GM21786 (cell line): ENCODE results near the gene LRRN2.
"Not testable (repeated sequence)": the region's sequence is repeated elsewhere in the genome, so short reads cannot be mapped to it uniquely, and the experiment has no call there.

Experiments
- ATAC-seq: cut with Tn5 transposase; IDR thresholded peaks from one replicate; pipeline ENCODE4 v1.9.1; 2021; ENCODE audit not compliant: unreplicated experiment

Gene LRRN2

DNA sequence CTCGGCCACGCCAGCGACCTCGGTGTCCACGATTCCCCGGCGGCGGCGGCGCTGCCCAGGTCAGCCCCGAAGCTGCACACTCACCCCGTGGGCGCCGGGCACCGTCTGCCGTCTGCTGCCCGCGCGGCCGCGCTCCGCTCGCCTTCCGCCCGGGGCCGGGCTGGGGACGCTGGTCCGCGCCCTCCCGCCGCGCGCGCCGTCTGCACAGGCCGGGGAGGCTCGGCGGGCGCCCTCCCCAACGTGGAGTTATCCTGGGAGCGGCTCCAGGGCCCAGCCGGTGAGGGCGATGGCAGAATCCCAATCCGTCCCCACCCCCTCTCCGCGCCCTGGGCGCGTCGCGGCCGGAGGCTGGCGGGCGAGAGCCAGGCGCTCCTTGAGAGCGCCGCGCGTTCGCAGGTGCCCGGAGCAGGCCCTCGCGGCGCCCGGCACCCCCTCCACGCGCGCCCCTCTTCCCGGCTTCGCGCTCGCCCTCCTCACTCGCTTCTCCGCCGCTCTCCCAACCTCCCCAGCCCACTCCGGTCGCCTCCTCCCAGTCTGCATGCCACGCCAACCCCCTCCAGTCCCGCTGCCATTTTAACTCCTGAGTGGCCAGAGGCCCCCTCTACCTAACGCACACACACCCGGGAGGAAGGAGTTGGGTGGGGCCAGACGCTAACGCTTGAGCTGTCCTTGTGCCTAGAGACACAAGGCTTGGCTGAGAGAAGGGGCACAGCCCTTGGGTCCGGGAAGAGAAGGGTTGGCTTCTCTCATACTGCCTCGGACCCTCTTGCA lies at the start of gene LRRN2:
Gene LRRN2, minus strand, starts transcription at position 503 of the 771 bp plus-strand sequence. CDS start 65,746 bp downstream, outside the sequence.
- ATAC-seq: no peak

DNA sequence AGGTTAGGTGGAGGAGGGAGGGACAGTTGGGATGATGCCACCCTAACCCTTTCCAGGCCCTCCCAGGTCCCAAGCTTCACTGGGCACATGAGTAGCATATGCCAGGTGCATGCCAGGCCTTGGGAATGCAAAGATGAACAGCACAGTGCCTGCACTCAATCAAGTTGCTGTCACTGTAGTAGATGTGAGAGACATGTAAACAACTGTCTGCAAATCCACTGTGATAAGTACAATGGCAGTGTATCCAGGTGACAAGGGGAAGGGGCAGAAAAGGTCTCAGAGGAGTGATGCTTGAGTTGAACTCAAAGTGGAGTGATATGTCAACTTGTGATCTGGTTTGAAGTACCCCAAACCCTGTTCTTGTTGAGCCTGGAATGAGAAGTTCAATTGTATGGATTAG lies 49.5 kb upstream of the LRRN2 start:
- no peak for ATAC-seq

DNA sequence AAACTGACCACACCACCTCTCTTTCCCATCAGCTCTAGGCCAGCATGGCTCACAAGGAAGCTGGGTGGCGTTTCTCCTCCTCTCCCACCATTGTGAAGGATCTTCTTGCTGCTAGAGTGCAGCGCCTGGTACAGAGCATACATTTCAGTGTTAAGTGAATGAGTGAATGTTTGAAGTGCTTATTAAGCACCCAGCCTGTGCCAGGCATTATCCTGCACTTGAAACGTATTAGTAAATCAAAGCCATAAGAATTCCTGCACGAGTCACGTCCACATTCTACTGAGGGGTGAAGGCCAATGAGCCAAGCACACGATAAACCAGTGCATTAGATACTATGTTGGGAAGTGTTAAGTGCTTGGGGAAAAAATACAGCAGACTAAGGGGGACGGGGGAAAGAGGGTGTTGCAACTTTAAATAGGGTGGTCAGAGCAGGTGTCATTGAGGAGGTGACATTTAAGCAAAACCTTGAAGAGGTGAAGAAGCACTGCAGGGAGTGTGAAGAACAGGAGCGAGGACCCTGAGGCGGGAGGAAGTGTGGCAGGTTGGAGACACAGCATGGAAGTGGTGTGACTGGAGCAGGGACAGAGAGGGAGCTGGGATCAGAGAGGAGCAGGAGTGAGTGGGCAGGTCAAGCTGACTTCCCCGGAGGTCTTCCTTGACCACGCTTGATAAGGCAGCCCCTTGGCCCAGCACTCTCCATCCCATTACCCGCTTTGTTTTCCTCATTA lies 48.5 kb upstream of the LRRN2 start:
- no peak for ATAC-seq

DNA sequence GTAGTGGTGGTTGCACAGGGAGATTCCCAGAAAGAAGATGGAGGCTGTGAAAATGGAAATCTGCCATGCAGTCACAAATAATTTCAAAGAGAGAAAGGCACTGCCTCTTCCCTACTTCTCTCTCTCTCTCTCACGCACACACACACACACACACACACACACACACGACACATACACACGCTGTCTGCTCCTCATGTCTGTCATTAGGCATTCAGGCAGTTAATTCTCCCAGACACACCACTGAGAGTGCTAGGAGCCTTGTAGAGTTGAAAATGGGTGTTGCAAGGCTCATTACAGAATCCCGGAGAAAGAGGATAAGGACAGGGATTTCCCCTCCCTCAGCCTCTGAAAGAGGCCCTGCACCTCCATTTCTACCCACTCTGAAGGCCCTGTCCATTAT lies 47.8 kb upstream of the LRRN2 start:
- ATAC-seq: no peak

DNA sequence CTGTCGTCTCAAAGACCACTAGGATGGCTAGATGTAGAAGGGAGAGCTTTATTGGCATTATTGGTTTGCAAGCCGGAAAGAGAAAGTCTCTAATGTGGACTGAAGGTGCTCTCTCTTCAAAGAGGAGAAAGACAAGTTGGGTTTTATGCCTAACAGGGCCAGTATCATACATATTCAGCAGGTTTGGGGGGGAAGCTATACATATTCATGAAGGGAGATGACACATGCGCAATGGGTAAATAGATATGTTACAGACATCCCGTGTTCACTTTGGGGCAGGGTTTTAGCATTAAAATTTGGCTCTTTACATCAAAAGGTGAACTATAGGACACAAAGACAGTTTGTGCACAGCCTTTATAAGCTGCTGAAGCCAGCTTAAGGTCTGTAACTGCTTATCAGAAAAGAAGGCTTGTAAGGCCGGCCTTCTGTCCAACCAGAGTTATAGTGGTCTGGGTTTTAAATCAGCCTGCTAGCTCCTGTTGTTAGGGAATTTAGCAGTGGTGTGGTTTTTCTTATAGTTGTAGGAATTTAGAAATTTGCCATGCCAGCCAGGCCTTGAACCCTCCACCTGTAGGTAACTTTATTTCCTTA lies 46.5 kb upstream of the LRRN2 start:
- ATAC-seq: no peak

DNA sequence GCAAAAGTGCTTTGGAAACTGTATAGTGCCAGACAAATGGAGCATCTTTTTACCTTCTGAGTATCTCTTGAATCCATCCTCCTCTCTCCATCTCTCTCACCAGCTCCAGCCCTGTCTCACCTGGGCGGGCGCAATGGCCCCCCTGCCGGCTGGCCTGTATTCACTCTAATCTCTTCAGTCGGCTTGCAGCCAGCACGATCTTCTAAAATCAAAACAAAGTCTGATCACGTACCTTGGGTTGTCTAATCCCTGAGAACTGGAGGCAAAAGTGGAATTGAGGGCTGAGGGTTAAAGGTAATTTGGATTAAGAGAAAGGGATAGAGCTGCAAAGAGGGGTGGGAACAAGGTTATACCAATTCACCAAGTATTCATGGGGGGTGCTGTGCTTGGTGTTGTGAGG lies 46.0 kb upstream of the LRRN2 start:
- no peak for ATAC-seq

DNA sequence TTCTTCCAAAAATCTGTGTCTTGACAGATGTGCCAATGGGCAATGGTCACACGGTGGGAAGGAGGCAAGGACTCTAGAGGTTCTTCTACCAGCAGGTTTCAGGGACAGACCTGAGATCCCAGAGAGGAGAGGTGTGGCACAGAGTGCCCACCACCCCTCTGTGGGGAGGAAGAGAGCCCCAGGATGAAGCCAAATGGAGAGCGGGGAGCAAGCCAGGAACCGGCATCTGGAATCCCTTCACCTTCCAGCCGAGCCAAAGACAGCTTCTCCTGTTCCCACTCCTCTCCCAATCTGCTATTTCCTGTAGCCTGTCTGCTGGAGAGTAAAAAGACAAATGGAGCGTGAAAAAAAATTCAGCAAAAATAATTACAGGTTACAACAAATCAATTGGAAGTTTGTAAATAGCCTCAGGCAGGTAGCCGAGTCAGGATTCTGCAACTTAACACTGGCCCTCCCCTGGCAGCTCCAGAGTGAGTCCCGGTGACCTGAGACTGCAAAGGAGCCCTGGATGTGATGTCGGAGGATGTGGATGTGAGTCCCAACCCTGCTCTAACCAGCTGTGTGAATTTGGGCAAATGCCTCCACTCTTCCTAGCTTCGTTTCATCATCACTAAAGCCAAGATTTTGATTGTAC lies 45.4 kb upstream of the LRRN2 start:
- no peak for ATAC-seq

DNA sequence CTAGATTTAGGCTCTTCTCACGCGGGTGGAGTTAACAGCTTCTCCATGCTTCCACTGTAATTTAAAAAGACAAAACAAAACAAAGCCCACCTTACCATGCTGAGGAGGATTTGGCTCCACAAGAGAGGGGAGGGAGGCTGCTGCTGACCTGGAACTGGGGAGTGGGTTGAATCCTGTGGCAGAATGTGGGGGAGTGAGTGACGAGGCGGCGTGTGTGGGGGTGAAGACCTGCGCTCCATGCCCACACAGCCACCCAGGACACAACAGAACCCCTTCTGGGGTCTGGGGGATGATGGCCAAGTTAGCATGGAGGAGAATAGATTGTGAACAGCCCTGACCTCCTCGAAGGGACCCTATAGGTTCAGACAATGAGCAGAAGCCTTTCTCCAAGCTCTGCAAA lies 44.0 kb upstream of the LRRN2 start:
- no peak for ATAC-seq

DNA sequence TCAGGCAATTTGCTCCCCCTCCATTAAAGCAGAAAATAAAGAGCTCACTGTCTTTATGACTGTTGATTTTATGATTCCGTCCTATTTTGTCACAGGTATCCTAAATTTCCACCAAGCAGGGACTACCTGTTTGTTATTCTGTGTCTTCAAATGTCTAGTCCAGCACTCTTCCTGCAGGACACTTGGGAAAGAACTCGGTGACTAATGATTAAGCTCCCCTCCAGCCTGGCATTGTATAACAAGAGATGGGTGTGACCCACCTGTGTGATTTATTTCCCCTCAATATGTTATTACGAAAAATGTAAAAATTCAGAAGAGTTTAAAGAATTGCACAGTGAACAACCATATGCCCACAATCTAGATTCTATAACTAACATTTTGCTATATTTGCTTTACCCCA lies 42.9 kb upstream of the LRRN2 start:
- ATAC-seq: no peak

DNA sequence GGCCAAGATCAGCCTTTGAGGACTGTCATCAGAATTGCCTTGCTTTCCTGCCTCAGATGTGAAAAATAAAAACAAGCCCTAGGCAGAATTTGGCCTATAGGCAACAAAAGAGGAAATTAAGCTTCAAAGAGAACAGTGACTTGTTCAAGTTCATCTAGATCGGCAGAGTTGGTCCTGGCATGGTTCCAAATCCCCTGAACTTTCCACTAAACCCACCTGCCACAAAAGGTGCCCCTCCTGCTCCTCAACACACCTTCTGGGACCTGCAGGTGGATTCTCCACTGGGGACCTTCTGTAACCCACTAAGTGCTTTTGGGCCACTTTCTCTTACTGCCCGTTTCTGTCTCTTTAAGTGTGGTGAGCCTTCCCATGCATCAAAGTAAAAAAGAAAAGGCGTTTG lies 42.5 kb upstream of the LRRN2 start:
- no peak for ATAC-seq

DNA sequence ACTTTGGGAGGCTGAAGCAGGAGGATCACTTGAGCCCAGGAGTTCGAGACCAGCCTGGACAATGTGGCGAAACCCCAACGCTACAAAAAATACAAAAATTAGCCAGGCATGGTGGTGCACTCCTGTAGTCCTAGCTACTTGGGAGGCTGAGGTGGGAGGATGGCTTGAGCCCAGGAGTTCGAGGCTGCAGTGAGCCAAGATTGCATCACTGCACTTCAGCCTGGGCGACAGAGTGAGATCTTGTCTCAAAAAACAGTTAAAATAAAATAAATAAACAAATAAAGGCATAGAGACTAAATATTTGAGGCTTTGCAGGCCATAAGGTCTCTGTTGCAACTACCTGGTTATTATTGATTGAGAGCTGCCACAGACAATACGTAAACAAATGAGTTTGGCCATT lies 41.9 kb upstream of the LRRN2 start:
- ATAC-seq: not testable (repeated sequence)

DNA sequence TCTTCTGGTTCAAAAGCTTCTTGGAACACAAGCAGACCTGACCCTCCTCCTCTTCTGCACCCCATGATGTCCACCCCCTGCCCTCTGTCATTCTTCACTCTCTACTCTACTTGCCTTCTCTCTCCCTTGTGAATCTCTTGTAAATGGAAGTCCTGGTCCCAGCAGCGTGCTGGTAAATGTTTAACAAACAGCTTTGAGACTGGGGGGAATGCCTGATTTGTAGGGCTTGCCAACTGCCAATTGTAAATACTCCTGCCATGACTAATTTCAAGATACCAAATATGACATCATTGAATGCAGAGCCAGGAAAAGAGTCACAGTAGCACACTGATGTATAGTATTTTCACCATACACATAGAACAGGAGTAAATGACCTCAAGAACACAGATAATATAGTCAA lies 40.9 kb upstream of the LRRN2 start:
- ATAC-seq: no peak

DNA sequence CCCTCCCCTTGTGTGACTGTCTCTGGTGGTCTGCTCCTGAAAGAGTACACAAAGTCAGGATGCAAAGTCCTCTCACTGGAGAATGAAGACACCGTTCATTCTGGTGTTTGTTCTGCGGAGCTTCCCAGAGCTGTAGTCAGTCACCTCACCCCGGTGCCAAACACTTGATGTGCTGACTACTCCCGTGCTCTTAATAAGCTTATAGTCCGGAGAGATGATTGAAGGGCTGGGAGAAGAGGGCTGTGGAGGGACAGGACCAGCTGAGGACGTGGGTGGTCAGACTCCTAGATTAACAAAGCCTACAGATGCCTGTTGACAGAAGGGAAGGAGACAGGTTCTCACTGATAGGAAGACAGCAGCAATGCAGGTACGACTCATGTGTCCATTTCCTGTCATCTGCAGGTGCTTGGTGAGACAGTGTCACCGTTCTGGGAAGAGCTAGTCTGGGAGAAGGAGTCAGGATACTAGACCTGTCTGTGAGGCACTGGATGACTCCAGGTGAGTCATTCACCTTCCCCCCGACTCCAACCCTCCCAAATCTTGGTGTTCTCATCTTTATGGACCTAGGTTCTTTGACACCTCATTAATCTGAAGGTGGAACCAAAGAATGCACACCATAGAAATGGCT lies 40.4 kb upstream of the LRRN2 start:
- no peak for ATAC-seq

DNA sequence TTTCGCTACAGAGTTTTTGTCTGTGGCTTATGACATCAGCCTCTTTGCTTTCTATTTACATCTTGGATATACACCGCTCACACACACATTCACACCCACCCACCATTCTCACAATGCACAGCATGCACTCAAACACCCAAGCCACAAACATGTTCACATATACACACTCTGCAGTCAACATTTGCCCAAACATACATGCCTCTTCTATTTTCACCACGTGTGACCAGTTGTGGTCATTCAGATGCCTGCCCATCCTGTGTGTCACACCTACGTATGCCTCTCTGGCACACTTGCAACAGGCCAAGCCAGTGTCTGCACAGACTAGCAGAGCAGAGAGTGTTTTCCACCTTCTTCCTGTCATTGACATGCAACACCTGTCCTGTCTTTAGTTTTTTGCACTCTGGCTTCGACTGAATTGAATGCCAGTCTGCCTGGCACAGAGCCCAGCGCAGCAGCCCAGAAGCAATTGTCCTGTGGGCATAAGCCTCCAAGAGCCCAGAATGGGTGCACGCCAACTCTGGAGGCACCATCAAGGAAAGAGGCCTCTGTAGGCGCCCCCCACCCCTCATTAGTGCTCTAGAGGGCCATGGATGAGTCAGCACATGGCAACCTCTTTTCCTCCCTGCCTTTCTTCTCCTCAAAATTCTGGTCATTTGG lies 37.7 kb upstream of the LRRN2 start:
- no peak for ATAC-seq

DNA sequence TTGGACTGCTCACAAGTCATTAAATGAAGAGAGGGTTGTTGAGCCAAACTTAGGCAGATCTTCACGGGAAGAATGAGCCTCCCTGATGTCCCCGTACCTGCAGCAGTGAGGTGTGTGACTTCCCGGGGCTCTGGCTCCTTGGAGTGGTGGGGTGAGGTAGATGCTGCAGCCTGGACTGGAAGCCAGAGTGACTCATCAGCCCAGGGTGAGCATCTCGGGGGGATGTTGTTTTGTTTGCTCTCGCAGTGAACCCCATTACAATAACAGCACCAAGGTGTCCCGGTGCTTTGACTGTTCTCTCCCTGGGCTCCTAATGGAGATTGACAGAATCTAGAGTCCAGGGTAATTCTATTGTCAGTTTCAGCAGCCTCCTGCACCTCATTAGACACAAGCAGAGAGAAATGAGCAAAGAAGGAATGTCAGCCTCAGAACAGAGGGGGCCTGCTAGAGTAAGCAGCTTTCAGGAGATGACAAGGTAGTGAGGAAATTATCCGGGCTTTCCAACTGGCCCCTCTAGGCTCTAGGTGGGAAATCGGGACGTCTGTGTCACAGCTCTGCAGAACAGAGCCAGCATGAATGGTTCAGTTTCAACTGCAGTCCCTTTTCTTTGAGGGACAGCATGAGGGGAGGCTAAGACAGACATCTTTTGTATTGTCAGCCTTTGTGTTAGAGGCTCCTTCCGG lies 36.0 kb upstream of the LRRN2 start:
- ATAC-seq: no peak

DNA sequence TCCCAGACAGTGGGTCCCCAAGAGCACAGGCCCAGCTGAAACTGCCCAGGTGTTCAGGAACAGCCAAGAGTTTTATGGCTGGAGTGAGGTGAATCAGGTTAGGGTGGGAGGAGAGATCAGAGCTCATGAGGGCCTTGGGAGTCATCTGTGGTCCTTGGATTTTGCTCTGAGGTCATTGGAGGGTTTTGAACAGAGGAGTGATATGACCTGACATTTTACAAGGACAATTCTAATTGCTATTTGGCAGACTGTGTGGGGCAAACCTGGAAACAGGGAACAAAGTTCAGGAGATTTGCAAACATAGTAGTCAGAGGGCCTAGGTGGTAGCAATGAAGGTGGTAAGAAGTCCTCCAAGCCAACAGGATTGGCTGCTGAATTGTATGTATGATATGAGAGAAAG lies 31.1 kb upstream of the LRRN2 start:
- no peak for ATAC-seq

DNA sequence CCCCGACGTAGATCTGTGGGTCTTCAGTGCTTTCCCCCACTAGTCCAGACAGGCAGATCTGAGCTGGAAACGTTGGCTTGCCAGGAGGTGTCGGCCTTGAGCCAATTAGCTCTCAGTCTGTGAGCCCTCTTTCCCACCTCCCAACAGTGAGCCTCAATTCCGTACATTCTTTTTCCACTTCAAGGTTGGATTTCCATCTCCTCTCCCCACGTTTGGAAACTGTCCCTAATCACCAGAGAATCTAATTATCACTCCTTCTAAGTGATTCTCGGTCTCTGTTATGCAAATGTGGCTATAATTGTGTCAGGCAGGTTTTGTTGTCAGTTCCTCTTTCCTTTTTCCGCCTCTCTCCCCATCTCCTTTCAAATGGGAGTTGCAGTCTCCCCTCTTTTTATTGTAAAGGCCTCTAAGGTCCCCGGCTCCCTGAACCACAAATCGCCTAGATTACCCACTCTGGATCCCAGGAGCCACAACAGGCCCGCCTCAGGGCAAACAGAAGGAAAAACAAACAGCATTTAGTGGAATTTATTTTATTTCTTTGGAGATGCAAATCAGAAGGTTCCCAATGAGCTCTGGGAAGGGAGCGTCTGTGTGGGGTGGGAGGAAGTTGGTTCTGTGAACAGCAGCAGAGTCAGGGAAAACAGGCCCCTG lies 29.4 kb upstream of the LRRN2 start:
- ATAC-seq: no peak

DNA sequence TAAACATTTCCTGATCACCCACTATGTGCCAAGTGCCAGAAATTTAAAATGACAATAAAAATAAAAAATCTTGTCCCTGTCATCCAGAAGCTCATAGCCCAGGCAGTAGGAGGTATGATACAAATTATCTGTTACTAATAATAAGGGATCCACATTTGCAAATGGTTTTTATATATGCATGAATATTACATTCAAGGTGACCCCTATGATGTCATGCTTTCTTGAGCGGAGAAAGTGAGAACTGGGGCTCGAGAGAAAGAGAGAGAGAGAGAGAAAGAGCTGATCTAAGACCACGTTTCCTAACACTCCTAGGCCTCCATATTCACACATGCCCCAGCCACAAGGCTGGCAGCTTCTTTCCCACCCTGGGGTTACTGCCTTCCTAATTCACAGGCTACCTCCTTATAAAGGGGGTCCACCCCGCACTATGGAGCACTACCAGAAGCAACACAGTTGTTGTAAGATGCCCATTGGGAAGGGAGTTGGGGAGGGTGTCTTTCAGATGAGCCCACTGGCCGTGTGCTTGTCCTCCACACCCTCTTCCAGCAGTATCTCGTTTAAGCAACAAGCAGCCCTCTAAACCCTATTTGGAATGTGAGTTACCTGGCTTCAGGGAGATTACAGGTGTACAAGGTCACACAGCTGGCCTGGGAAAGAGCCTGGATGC lies 28.8 kb upstream of the LRRN2 start:
- ATAC-seq: no peak

DNA sequence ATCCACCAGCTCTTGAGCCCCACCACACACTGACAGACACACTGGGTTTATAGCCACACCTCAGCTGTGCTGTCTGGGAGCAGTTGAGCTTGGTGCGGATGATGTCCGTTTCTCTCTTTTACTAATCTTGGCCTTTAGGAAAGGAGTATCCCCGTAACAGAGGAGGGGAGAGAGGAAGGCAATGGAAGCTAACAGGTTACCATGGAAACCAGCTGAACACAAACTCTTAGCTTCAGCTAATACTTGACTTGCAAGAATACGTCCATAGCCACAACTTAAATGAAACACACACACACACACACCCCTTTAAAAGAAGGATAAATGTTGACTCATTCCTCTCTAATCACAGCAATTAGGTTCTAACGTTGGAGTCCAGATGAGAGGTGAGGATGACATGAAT lies 28.0 kb upstream of the LRRN2 start:
- no peak for ATAC-seq
